HepG2 (cell line): ENCODE results near the gene ZNF467. TPM values are rescaled to one million over a fixed set of nuclear protein-coding genes. Genes with fewer than 3 reads are reported as not detected.

Experiments
- ATAC-seq: fragments of 200-7000 bp; cut with Tn5 transposase; 3 replicates; pipeline ENCODE4 v1.9.1; 2020; ENCODE audit warnings: mild to moderate bottlenecking, moderate library complexity
- BruUV-seq: library from RNA; stranded (reverse); fragments of 400-500 nt; replicated peaks from 2 replicates; lab custom pipeline; 2021; lab: Mats Ljungman, UMichigan
- CTCF ChIA-PET: fragments of 300-600 bp; formaldehyde crosslinking; extraction: SDS; loops from one replicate; lab custom pipeline; 2021; ENCODE audit warnings: low total read pairs, inconsistent platforms, low intra/inter-chr PET ratio; lab: Yijun Ruan, JAX
- POLR2A ChIA-PET: fragments of 350-600 bp; sonication (Branson Sonifier 250); formaldehyde crosslinking; loops from one replicate; lab custom pipeline; 2020; ENCODE audit warnings: antibody characterized with exemption, inconsistent platforms; lab: Yijun Ruan, JAX
- DNase-seq: peaks from one replicate; pipeline ENCODE4 v3.0.0-alpha.2; 2015; ENCODE audit warnings: low spot score
- FAIRE-seq: peaks from 3 replicates; lab custom pipeline; 2011; peaks lifted over from hg19 to GRCh38; lab: Jason Lieb, UNC
- H2AFZ ChIP-seq: one replicate; pipeline ENCODE4 v1.6.1; 2011; ENCODE audit warnings: low read length, inconsistent platforms
- H3K27ac ChIP-seq: fragments of 300-600 bp; 3 replicates; pipeline ENCODE4 v1.8.0; 2011; ENCODE audit warnings: mixed run types, mild to moderate bottlenecking, mixed read lengths, low read length, inconsistent platforms; ENCODE audit not compliant: insufficient read depth; ENCODE audit errors: extremely low read length
- H3K27me3 ChIP-seq, 2 experiments: fragments of 200-600 bp in 1 of 2; 2 replicates in 1 of 2; 3 replicates in 1 of 2; pipeline versions ENCODE4 v1.6.0 to v1.8.0; 2011; ENCODE audit warnings: low read length in 2 of 2, mild to moderate bottlenecking in 2 of 2, moderate library complexity in 2 of 2, inconsistent platforms in 1 of 2; ENCODE audit not compliant: insufficient read depth in 2 of 2, control insufficient read depth in 1 of 2
- H3K36me3 ChIP-seq, 2 experiments: fragments of 200-600 bp in 1 of 2; replicated peaks in 1 of 2; 2 replicates in 1 of 2; 3 replicates in 1 of 2; pipeline versions ENCODE4 v1.5.1 to v1.8.0; 2011; ENCODE audit warnings: low read length in 2 of 2, inconsistent platforms in 1 of 2; ENCODE audit not compliant: insufficient read depth in 2 of 2, control insufficient read depth in 1 of 2
- H3K4me1 ChIP-seq: 2 replicates; pipeline ENCODE4 v1.5.1; 2012; ENCODE audit warnings: low read length, inconsistent platforms; ENCODE audit not compliant: insufficient read depth
- H3K4me2 ChIP-seq: 2 replicates; pipeline ENCODE4 v1.6.0; 2011; ENCODE audit warnings: low read depth, low read length, inconsistent platforms
- H3K4me3 ChIP-seq, 3 experiments: fragments of 200-600 bp in 1 of 3; sonication (generic), shearing (Covaris generic) in 1 of 3; replicated peaks in 1 of 3; 2 replicates each; pipeline ENCODE4 v1.5.1; 2011 to 2016; ENCODE audit warnings: low read length in 3 of 3, inconsistent platforms in 2 of 3, low read depth in 2 of 3, mild to moderate bottlenecking in 2 of 3, control low read depth in 1 of 3, mixed read lengths in 1 of 3; ENCODE audit not compliant: insufficient read depth in 1 of 3
- H3K79me2 ChIP-seq: one replicate; pipeline ENCODE4 v1.6.1; 2011; ENCODE audit warnings: low read length, inconsistent platforms; ENCODE audit not compliant: insufficient read depth
- H3K9ac ChIP-seq: 2 replicates; pipeline ENCODE4 v1.6.0; 2011; ENCODE audit warnings: mild to moderate bottlenecking, low read depth, low read length, inconsistent platforms; ENCODE audit not compliant: insufficient read depth
- H3K9me3 ChIP-seq: 2 replicates; pipeline ENCODE4 v1.5.1; 2012; ENCODE audit warnings: mild to moderate bottlenecking, low read length
- H4K20me1 ChIP-seq: 2 replicates; pipeline ENCODE4 v1.6.0; 2011; ENCODE audit warnings: inconsistent platforms, mild to moderate bottlenecking, low read length, moderate library complexity; ENCODE audit not compliant: insufficient read depth
- AHR ChIP-seq: IDR thresholded peaks from 2 replicates; pipeline ENCODE4 v1.6.1; 2018; ENCODE audit warnings: missing genetic modification reagents, missing compliant biosample characterization
- DNMT3B ChIP-seq: conservative IDR thresholded peaks from 2 replicates; pipeline ENCODE4 v1.6.1; 2016; ENCODE audit warnings: missing biosample characterization, control low read depth
- EED ChIP-seq: sonication (generic); formaldehyde crosslinking; IDR thresholded peaks from 2 replicates; pipeline ENCODE4 v1.5.0; 2020; ENCODE audit warnings: mild to moderate bottlenecking, missing genetic modification reagents
- FOSL2 ChIP-seq: sonication (generic); formaldehyde crosslinking; IDR thresholded peaks from 2 replicates; pipeline ENCODE4 v1.4.0; 2020; ENCODE audit warnings: missing genetic modification reagents
- FOXO1 ChIP-seq: sonication (generic); formaldehyde crosslinking; IDR thresholded peaks from 2 replicates; pipeline ENCODE4 v1.4.0; 2020; ENCODE audit warnings: missing genetic modification reagents
- HBP1 ChIP-seq: IDR thresholded peaks from 2 replicates; pipeline ENCODE4 v1.6.1; 2016; ENCODE audit warnings: low read depth, control low read depth
- HIC2 ChIP-seq: sonication (generic); formaldehyde crosslinking; IDR thresholded peaks from 2 replicates; pipeline ENCODE4 v1.9.0; 2022; ENCODE audit warnings: low read depth, missing genetic modification reagents
- HNRNPH1 ChIP-seq: fragments of 200-400 bp; formaldehyde crosslinking; optimal IDR thresholded peaks from 2 replicates; pipeline ENCODE3; 2017; ENCODE audit warnings: mild to moderate bottlenecking, low read depth, low read length
- HOXA3 ChIP-seq: sonication (generic); formaldehyde crosslinking; IDR thresholded peaks from 2 replicates; pipeline ENCODE4 v1.5.0; 2020; ENCODE audit warnings: missing genetic modification reagents
- MEIS2 ChIP-seq: sonication (generic); formaldehyde crosslinking; IDR thresholded peaks from 2 replicates; pipeline ENCODE4 v1.9.0; 2021; ENCODE audit warnings: mild to moderate bottlenecking, missing genetic modification reagents
- MXD3 ChIP-seq: IDR thresholded peaks from 2 replicates; pipeline ENCODE4 v1.6.1; 2016; ENCODE audit warnings: mild to moderate bottlenecking, missing biosample characterization, missing genetic modification reagents
- RBM22 ChIP-seq: fragments of 200-400 bp; formaldehyde crosslinking; optimal IDR thresholded peaks from 2 replicates; pipeline ENCODE3; 2017; ENCODE audit warnings: mild to moderate bottlenecking, low read length, moderate library complexity
- SCMH1 ChIP-seq: sonication (generic); formaldehyde crosslinking; IDR thresholded peaks from 2 replicates; pipeline ENCODE4 v1.9.0; 2021; ENCODE audit warnings: missing genetic modification reagents, mild to moderate bottlenecking, borderline replicate concordance
- SP140L ChIP-seq: sonication (generic); formaldehyde crosslinking; IDR thresholded peaks from 2 replicates; pipeline ENCODE4 v1.4.0; 2020; ENCODE audit warnings: missing genetic modification reagents, borderline replicate concordance
- YEATS4 ChIP-seq: sonication (generic); formaldehyde crosslinking; IDR thresholded peaks from 2 replicates; pipeline ENCODE4 v1.4.0; 2020; ENCODE audit warnings: missing genetic modification reagents, borderline replicate concordance
- ZNF660 ChIP-seq: sonication (generic); formaldehyde crosslinking; IDR thresholded peaks from 2 replicates; pipeline ENCODE4 v1.5.1; 2020; ENCODE audit warnings: mild to moderate bottlenecking, low read depth, missing genetic modification reagents, borderline replicate concordance
- WGBS: methylation state at CpG from one replicate; pipeline ENCODE4 v1.1.6; 2017; ENCODE audit warnings: low lambda C conversion rate; 5-methylcytosine and 5-hydroxymethylcytosine counted together
- in situ Hi-C: cut with HindIII; loops from 2 replicates; pipeline ENCODE4 v1.10.0; 2017; ENCODE audit warnings: low pct_unique_long_range_greater_than_20kb; ENCODE audit not compliant: extremely low pct_ligation_motif_present
- intact Hi-C: fragments of 100-400 bp; cut with micrococcal nuclease; formaldehyde crosslinking; loops from one replicate; pipeline ENCODE4 v1.10.0; 2022; ENCODE audit not compliant: unreplicated experiment
- polyA plus RNA-seq, 8 experiments: library from polyadenylated mRNA; depleted of rRNA in 3 of 8; stranded (reverse) in 7 of 8; unstranded in 1 of 8; fragments of >200 nt; fragmentation: Illumina TruSeq in 4 of 8; extraction: Trizol in 4 of 8; gene quantifications; 2 replicates each; pipeline versions ENCODE4 v1.2.1 to v1.2.3, GENCODE V29; 2011 to 2016; ENCODE audit warnings: low read depth in 4 of 8, missing spikeins in 1 of 8, mixed read lengths in 1 of 8; ENCODE audit not compliant: insufficient read depth in 1 of 8
- total RNA-seq, 5 experiments: library from RNA; depleted of rRNA; stranded (reverse); fragments of >200 nt; fragmentation: Illumina TruSeq; extraction: Trizol; gene quantifications; 2 replicates each; pipeline ENCODE4 v1.2.3, GENCODE V29; 2016; ENCODE audit warnings: low read depth in 1 of 5

Gene ZNF467
- total and polyA plus RNA-seq, 2 of the 13 experiments (the other 11 are each of a cell fraction or from before 2014, with no cell fraction given), result 0.03 TPM; not detected in 1

GRCh38 chr7:149728491-149729375 is 44.7 kb downstream of the ZNF467 start:
- H3K27ac ChIP-seq, result no peak overlapping the region
- H4K20me1 ChIP-seq, result no peaks in the 10 kb centered on the region
- ChIA-PET CTCF (no interaction called here), POLR2A (no interaction called here)
- WGBS, result 91% methylated on average over 9 of the region's 21 CpGs
- peaks cover 8 to 37% of the 10 kb centered on the region in 2 experiments; a peak in 4 of 5 replicates for H3K36me3 ChIP-seq
- H3K9ac ChIP-seq, result no peak overlapping the region
- no peaks in the 10 kb centered on the region for H3K4me1 ChIP-seq
- no peaks in the 10 kb centered on the region for H3K79me2 ChIP-seq
- intact Hi-C loops (no loop called here), in situ Hi-C loops (no loop called here)
- DNase-seq (no peak), FAIRE-seq (no peak), ATAC-seq (no peak)
- H3K4me2 ChIP-seq, result no peak overlapping the region
- no peak overlapping the region for H2AFZ ChIP-seq
- no TSS peak for BruUV-seq
- no peak overlapping the region for H3K4me3 ChIP-seq
- no peaks in the 10 kb centered on the region for H3K9me3 ChIP-seq
- H3K27me3 ChIP-seq, result no peaks in the 10 kb centered on the region
- TF ChIP-seq HOXA3 (CRISPR knock-in tag) (no peak), RBM22 (no peak), SP140L (CRISPR knock-in tag) (no peak), YEATS4 (CRISPR knock-in tag) (no peak), MXD3 (CRISPR knock-in tag) (no peak), MEIS2 (no peak), FOSL2 (CRISPR knock-in tag) (no peak), HIC2 (no peak), HNRNPH1 (no peak), SCMH1 (CRISPR knock-in tag) (no peak), DNMT3B (CRISPR knock-in tag) (no peak), FOXO1 (CRISPR knock-in tag) (no peak), ZNF660 (CRISPR knock-in tag) (no peak), AHR (CRISPR knock-in tag) (no peak), EED (CRISPR knock-in tag) (no peak), HBP1 (CRISPR knock-in tag) (no peak)
